ENCODE measurements around the gene NEK6.

DNA sequence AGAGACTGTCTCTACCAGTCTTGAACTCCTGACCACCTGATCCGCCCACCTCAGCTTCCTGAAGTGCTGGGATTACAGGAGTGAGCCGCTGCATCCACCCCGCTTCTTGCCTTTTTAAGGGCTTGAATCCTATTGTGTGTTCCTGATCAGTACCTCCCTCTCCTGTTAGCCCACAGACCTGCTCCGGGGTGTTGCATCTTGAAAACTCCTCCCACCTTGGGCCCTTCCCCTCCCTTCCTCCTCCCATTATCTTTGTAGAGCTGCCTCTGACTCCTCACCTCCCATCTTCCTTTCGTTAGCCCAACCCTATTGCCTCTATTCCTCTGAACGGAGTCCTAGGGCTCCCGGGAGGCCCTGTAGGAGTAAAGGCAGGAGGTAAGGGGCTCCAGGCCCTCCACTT is 48.5 kb upstream of the NEK6 start:
- TF ChIP-seq SUZ12 (IDR thresholded peaks at IDR 0.05; ENCODE audit: extremely low read depth, insufficient read depth, insufficient read length) (no peak), YY1 (IDR thresholded peaks at IDR 0.05; ENCODE audit: insufficient read depth, insufficient read length) (no peak), ZNF274 (IDR thresholded peaks at IDR 0.05; ENCODE audit: low read depth, low read length) (no peak)

Measured in NT2/D1 (cell line).